Measurements from ENCODE around the gene NXPH4.
A peak's percentile ranks its signal among the peaks of the same experiment; 100 is the strongest.

Gene NXPH4

GRCh38 chr12:57234233-57234570 is 17.6 kb downstream of the NXPH4 start:
- peaks cover 32% of the 10 kb centered on the region for H3K27me3 Mint-ChIP-seq
- H3K27ac Mint-ChIP-seq, result peak overlapping the region; percentile 74
- peaks cover 75% of the 10 kb centered on the region for H3K4me1 Mint-ChIP-seq (ENCODE audit: low read depth)
- H3K4me3 Mint-ChIP-seq, result no peak overlapping the region
- DNase-seq, result no peak
- H3K36me3 Mint-ChIP-seq (ENCODE audit: low read depth), result peaks cover 69% of the 10 kb centered on the region
- no peaks in the 10 kb centered on the region for H3K9me3 Mint-ChIP-seq

GRCh38 chr12:57234571-57235016 is 18.0 kb downstream of the NXPH4 start:
- peaks cover 76% of the 10 kb centered on the region for H3K4me1 Mint-ChIP-seq (ENCODE audit: low read depth)
- no peak for DNase-seq
- peaks cover 66% of the 10 kb centered on the region for H3K36me3 Mint-ChIP-seq (ENCODE audit: low read depth)

GRCh38 chr12:57235017-57235727 is 18.6 kb downstream of the NXPH4 start:
- Mint-ChIP-seq H3K4me3 (no peak overlapping the region), H3K9me3 (no peaks in the 10 kb centered on the region), H3K27ac (no peak overlapping the region), H3K4me1 (ENCODE audit: low read depth) (peaks cover 78% of the 10 kb centered on the region), H3K36me3 (ENCODE audit: low read depth) (peaks cover 63% of the 10 kb centered on the region), H3K27me3 (peaks cover 35% of the 10 kb centered on the region)
- peak; percentile 46 for DNase-seq

More at GRCh38 chr12:57234571-57235016, 18.0 kb downstream of the NXPH4 start:
- Mint-ChIP-seq H3K4me3 (no peak overlapping the region), H3K9me3 (no peaks in the 10 kb centered on the region), H3K27ac (peak overlapping the region; percentile 19), H3K27me3 (peaks cover 34% of the 10 kb centered on the region)

DNA sequence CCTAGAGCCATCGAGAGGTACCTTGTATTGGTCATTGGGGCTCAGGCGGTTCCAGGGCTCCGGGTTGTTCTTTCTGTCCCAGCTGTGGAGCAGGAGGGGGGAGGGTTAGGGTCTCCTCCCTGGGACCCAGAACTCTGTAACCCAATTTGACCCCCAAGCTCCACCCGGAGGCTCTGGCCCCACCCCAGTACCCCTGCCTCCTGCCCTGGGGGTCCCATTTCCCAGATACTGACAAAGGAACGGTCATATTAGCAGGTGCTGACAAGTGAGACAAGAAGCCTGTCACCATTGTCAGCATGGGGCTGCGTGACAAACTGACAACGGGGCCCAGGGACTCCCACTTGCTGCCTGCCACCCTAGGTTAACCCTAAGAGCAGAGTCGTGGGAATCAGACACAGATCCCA is 19.1 kb downstream of the NXPH4 start:
- no peak for DNase-seq
- H3K4me3 Mint-ChIP-seq, result no peak overlapping the region
- no peak overlapping the region for H3K27ac Mint-ChIP-seq
- peaks cover 78% of the 10 kb centered on the region for H3K4me1 Mint-ChIP-seq (ENCODE audit: low read depth)
- H3K27me3 Mint-ChIP-seq, result peaks cover 41% of the 10 kb centered on the region
- no peaks in the 10 kb centered on the region for H3K9me3 Mint-ChIP-seq
- H3K36me3 Mint-ChIP-seq (ENCODE audit: low read depth), result peaks cover 59% of the 10 kb centered on the region

GRCh38 chr12:57236201-57236924 is 19.8 kb downstream of the NXPH4 start:
- peaks cover 52% of the 10 kb centered on the region for H3K36me3 Mint-ChIP-seq (ENCODE audit: low read depth)
- peaks cover 47% of the 10 kb centered on the region for H3K27me3 Mint-ChIP-seq
- H3K4me3 Mint-ChIP-seq, result no peak overlapping the region
- no peaks in the 10 kb centered on the region for H3K9me3 Mint-ChIP-seq
- peak; percentile 57 for DNase-seq
- H3K27ac Mint-ChIP-seq, result no peak overlapping the region
- H3K4me1 Mint-ChIP-seq (ENCODE audit: low read depth), result peaks cover 79% of the 10 kb centered on the region

- Mint-ChIP-seq H3K27me3 (peaks cover 54% of the 10 kb centered on the region), H3K9me3 (no peaks in the 10 kb centered on the region), H3K4me3 (no peak overlapping the region), H3K4me1 (ENCODE audit: low read depth) (peaks cover 79% of the 10 kb centered on the region), H3K27ac (no peak overlapping the region), H3K36me3 (ENCODE audit: low read depth) (peaks cover 46% of the 10 kb centered on the region)
- DNase-seq, result peak; percentile 56
These were observed 20.5 kb downstream of the NXPH4 start for GRCh38 chr12:57236925-57237595.

- peaks cover 79% of the 10 kb centered on the region for H3K4me1 Mint-ChIP-seq (ENCODE audit: low read depth)
- H3K27ac Mint-ChIP-seq, result no peak overlapping the region
- peaks cover 59% of the 10 kb centered on the region for H3K27me3 Mint-ChIP-seq
- H3K36me3 Mint-ChIP-seq (ENCODE audit: low read depth), result peaks cover 40% of the 10 kb centered on the region
- DNase-seq, result no peak
- no peaks in the 10 kb centered on the region for H3K9me3 Mint-ChIP-seq
- peak overlapping the region; percentile 57 for H3K4me3 Mint-ChIP-seq
These were observed 21.0 kb downstream of the NXPH4 start for GRCh38 chr12:57237596-57237931.

DNA sequence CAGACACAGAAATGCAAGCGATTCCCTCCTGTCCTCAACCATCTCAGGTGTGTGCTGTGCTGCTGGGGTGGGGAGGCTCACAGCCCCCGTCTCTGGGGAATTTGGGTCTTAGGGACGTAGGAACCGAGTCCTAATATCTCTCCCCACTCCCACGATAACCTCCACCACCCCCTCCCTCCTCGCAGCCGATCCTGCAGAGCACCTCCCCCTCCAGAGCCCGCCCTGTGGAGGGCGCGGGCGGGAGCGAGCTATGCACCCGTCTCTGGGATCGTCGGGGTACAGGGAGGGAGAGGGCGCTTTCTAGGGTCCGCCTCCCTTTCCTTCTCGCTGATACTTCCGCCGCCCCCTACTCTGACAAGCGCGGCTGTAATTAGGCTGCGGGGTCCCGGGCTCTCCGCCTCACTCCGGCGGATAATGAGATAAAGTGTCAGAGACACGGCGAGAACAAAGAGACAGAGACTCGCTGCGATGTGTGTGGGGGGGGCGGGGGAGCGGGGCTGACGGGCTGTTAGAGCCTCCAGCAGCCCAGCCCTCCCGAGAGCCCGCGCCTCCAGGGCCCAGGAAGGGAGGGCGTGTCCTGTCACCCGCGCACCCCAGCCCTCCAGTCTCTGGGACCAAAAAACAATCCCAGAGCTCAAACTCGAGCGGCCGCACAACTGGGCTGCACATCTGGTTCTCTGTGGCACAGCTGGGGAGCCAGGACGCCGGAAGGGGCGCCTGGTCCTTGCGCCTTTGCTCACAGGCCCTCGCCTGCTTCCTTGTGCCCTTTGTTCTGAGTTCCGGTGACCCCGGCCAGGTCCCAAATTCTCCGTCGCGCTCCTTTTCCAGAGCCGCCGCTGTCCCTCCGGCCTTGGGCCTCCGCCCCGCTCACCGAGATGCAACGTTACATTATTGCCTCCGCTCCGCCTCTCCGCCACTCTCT is 21.6 kb downstream of the NXPH4 start:
- peak overlapping the region; percentile 83 for H3K27ac Mint-ChIP-seq
- no peaks in the 10 kb centered on the region for H3K9me3 Mint-ChIP-seq
- peak overlapping the region; percentile 84 for H3K4me3 Mint-ChIP-seq
- H3K4me1 Mint-ChIP-seq (ENCODE audit: low read depth), result peaks cover 80% of the 10 kb centered on the region
- peaks cover 65% of the 10 kb centered on the region for H3K27me3 Mint-ChIP-seq
- peaks cover 34% of the 10 kb centered on the region for H3K36me3 Mint-ChIP-seq (ENCODE audit: low read depth)
- peak; percentile 66 for DNase-seq

GRCh38 chr12:57238854-57239554 is 22.4 kb downstream of the NXPH4 start:
- Mint-ChIP-seq H3K4me3 (peak overlapping the region; percentile 84), H3K36me3 (ENCODE audit: low read depth) (peaks cover 26% of the 10 kb centered on the region), H3K9me3 (no peaks in the 10 kb centered on the region), H3K27ac (peak overlapping the region; percentile 90), H3K27me3 (peaks cover 71% of the 10 kb centered on the region), H3K4me1 (ENCODE audit: low read depth) (peaks cover 82% of the 10 kb centered on the region)
- DNase-seq, result peak; percentile 95

- Mint-ChIP-seq H3K36me3 (ENCODE audit: low read depth) (peaks cover 20% of the 10 kb centered on the region), H3K27ac (peak overlapping the region; percentile 90), H3K4me1 (ENCODE audit: low read depth) (peaks cover 79% of the 10 kb centered on the region), H3K4me3 (peak overlapping the region; percentile 84), H3K27me3 (peaks cover 77% of the 10 kb centered on the region), H3K9me3 (no peaks in the 10 kb centered on the region)
- no peak for DNase-seq
These were observed 23.0 kb downstream of the NXPH4 start for GRCh38 chr12:57239587-57240065.

- no peaks in the 10 kb centered on the region for H3K9me3 Mint-ChIP-seq
- DNase-seq, result peak; percentile 79
- peaks cover 80% of the 10 kb centered on the region for H3K27me3 Mint-ChIP-seq
These were observed 23.7 kb downstream of the NXPH4 start for GRCh38 chr12:57240066-57240921.

DNA sequence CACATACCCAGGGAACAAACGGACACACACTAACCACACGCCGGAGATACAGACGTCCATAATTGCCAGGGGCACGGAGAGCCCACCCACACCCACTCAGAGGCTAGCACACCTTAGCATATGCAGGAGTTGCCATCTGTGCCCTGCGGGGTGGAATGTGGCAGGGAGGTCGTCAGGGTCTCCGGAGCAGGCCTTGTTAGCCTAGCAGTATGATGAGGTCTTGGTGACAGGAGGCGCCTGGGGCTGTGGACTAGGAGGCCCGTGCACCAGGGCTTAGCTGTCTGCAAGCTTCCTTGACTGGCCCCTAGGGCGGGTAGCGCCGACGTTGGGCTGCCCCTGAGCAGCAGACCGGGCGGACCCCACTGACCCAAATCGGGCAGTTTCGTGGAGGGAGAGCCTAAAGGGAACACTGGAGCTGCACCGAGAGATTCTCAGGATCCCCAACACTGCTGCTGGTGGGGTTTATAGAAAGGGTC is 24.4 kb downstream of the NXPH4 start:
- DNase-seq, result peak; percentile 54
- Mint-ChIP-seq H3K36me3 (ENCODE audit: low read depth) (peaks cover 8% of the 10 kb centered on the region), H3K4me3 (peak overlapping the region; percentile 84), H3K27ac (peak overlapping the region; percentile 90), H3K27me3 (peaks cover 77% of the 10 kb centered on the region), H3K9me3 (no peaks in the 10 kb centered on the region), H3K4me1 (ENCODE audit: low read depth) (peaks cover 73% of the 10 kb centered on the region)

More at GRCh38 chr12:57240066-57240921, 23.7 kb downstream of the NXPH4 start:
- Mint-ChIP-seq H3K36me3 (ENCODE audit: low read depth) (peaks cover 14% of the 10 kb centered on the region), H3K4me1 (ENCODE audit: low read depth) (peaks cover 77% of the 10 kb centered on the region), H3K4me3 (peak overlapping the region; percentile 84), H3K27ac (peak overlapping the region; percentile 90)

Measured in activated T-cell treated with anti-CD3 and anti-CD28 coated beads, Interleukin-2, amount 50 U/mL, for 24 hours (primary cell).